ENCODE measurements around the gene DUOXA2.
"Not testable (repeated sequence)": the region's sequence is repeated elsewhere in the genome, so short reads cannot be mapped to it uniquely, and the experiment has no call there.

The DUOXA2 gene

GRCh38 chr15:45097466-45097865 is 16.7 kb upstream of the DUOXA2 start:
- no peak for DNase-seq (ENCODE audit: low read depth)

- no peak for DNase-seq (ENCODE audit: low read depth)
Measured at GRCh38 chr15:45099549-45100165, 14.5 kb upstream of the DUOXA2 start.

GRCh38 chr15:45100884-45101625 is 13.1 kb upstream of the DUOXA2 start:
- no peak for DNase-seq (ENCODE audit: low read depth)

GRCh38 chr15:45101749-45102148 is 12.4 kb upstream of the DUOXA2 start:
- no peak for DNase-seq (ENCODE audit: low read depth)

GRCh38 chr15:45102226-45102625 is 11.9 kb upstream of the DUOXA2 start:
- no peak for DNase-seq (ENCODE audit: low read depth)

GRCh38 chr15:45104170-45104569 is 10.0 kb upstream of the DUOXA2 start:
- not testable (repeated sequence) for DNase-seq (ENCODE audit: low read depth)

GRCh38 chr15:45105586-45105985 is 8.5 kb upstream of the DUOXA2 start:
- no peak for DNase-seq (ENCODE audit: low read depth)

- no peak for DNase-seq (ENCODE audit: low read depth)
Measured at GRCh38 chr15:45106002-45106790, 7.9 kb upstream of the DUOXA2 start.

GRCh38 chr15:45107941-45108630 is 6.0 kb upstream of the DUOXA2 start:
- no peak for DNase-seq (ENCODE audit: low read depth)

GRCh38 chr15:45110256-45110820 is 3.8 kb upstream of the DUOXA2 start:
- no peak for DNase-seq (ENCODE audit: low read depth)

- no peak for DNase-seq (ENCODE audit: low read depth)
Measured at GRCh38 chr15:45111390-45112142, 2.6 kb upstream of the DUOXA2 start.

GRCh38 chr15:45112143-45112590 is 2.0 kb upstream of the DUOXA2 start:
- DNase-seq (ENCODE audit: low read depth) = no peak

GRCh38 chr15:45112591-45113379 is 1.3 kb upstream of the DUOXA2 start:
- no peak for DNase-seq (ENCODE audit: low read depth)

- no peak for DNase-seq (ENCODE audit: low read depth)
Measured at GRCh38 chr15:45113380-45113990, 641 bp upstream of the DUOXA2 start.

GRCh38 chr15:45114751-45115085 is 592 bp downstream of the DUOXA2 start:
- no peak for DNase-seq (ENCODE audit: low read depth)

- no peak for DNase-seq (ENCODE audit: low read depth)
Measured at GRCh38 chr15:45115312-45115820, 1.2 kb downstream of the DUOXA2 start.

GRCh38 chr15:45116006-45116481 is 1.9 kb downstream of the DUOXA2 start:
- DNase-seq (ENCODE audit: low read depth) = no peak

- DNase-seq (ENCODE audit: low read depth) = no peak
Measured at GRCh38 chr15:45116482-45117307, 2.6 kb downstream of the DUOXA2 start.
